Measurements from ENCODE around the gene CPOX.
"Not testable (repeated sequence)": the region's sequence is repeated elsewhere in the genome, so short reads cannot be mapped to it uniquely, and the experiment has no call there.

Gene CPOX

GRCh38 chr3:98593046-98593936 is at the start of gene CPOX:
Gene CPOX, minus strand, starts transcription at chr3:98593611. Its CDS starts 107 bp downstream, at chr3:98593504.
- H4K20me1 ChIP-seq (ENCODE audit: insufficient read depth, low read length): no peaks in the 10 kb centered on the region
- peak within 1 kb of the TSS; percentile 92 for H2AFZ ChIP-seq (ENCODE audit: low read length)
- H3K4me1 ChIP-seq (ENCODE audit: low read length): peaks cover 13% of the 10 kb centered on the region
- no peaks in the 10 kb centered on the region for H3K36me3 ChIP-seq (replicated peaks; ENCODE audit: insufficient read depth, low read length)
- H3F3A ChIP-seq (ENCODE audit: insufficient read depth, low read length): no peaks in the 10 kb centered on the region
- peaks cover 12% of the 10 kb centered on the region for H3K79me2 ChIP-seq (ENCODE audit: low read length)
- H3K9ac ChIP-seq (ENCODE audit: low read length): peak within 1 kb of the TSS; percentile 67
- no peaks in the 10 kb centered on the region for H3K27me3 ChIP-seq (replicated peaks; ENCODE audit: insufficient read depth, low read length)
- H3K4me2 ChIP-seq (ENCODE audit: low read depth, low read length): peak within 1 kb of the TSS; percentile 97
- no peaks in the 10 kb centered on the region for H3K9me2 ChIP-seq (replicated peaks; ENCODE audit: insufficient read depth, low read length)
- H3K9me3 ChIP-seq (replicated peaks; ENCODE audit: insufficient read depth, low read length): no peaks in the 10 kb centered on the region
- H3K4me3 ChIP-seq (ENCODE audit: low read length): peak within 1 kb of the TSS; percentile 91
- H3K27ac ChIP-seq (ENCODE audit: low read length): no peak within 1 kb of the TSS
- peak; percentile 90 for DNase-seq
- TF ChIP-seq CTCF (IDR thresholded peaks at IDR 0.05; ENCODE audit: low read length) (no peak), EZH2 (optimal IDR thresholded peaks at IDR 0.05; ENCODE audit: low read depth, low read length) (no peak), EZH2phosphoT487 (IDR thresholded peaks at IDR 0.05; ENCODE audit: low read length) (no peak)

- H3K79me2 ChIP-seq (ENCODE audit: low read length); H3K27me3 ChIP-seq (replicated peaks; ENCODE audit: insufficient read depth, low read length); H3K36me3 ChIP-seq (replicated peaks; ENCODE audit: insufficient read depth, low read length); H4K20me1 ChIP-seq (ENCODE audit: insufficient read depth, low read length); H3K9me3 ChIP-seq (replicated peaks; ENCODE audit: insufficient read depth, low read length); DNase-seq; H3K9me2 ChIP-seq (replicated peaks; ENCODE audit: insufficient read depth, low read length): not testable (repeated sequence)
- H3K4me3 ChIP-seq (ENCODE audit: low read length): 0 out of 2 replicates have a peak overlapping the region, but pooled peaks have one; percentile 12
- H2AFZ ChIP-seq (ENCODE audit: low read length): peak overlapping the region; percentile 49
- peaks cover 31% of the 10 kb centered on the region for H3K4me1 ChIP-seq (ENCODE audit: low read length)
- H3K27ac ChIP-seq (ENCODE audit: low read length): peak overlapping the region; percentile 67; the same call in 1 of the 2 replicates
- H3K9ac ChIP-seq (ENCODE audit: low read length): peak overlapping the region; percentile 24; the same call in 1 of the 2 replicates
- peaks cover 12% of the 10 kb centered on the region for H3F3A ChIP-seq (ENCODE audit: insufficient read depth, low read length)
- peak overlapping the region; percentile 47; the same call in 1 of the 2 replicates for H3K4me2 ChIP-seq (ENCODE audit: low read depth, low read length)
Observed at GRCh38 chr3:98642769-98643168, 49.4 kb upstream of the CPOX start.

GRCh38 chr3:98641756-98642155 is 48.3 kb upstream of the CPOX start:
- not testable (repeated sequence) for H3K79me2 ChIP-seq (ENCODE audit: low read length); H3K9me3 ChIP-seq (replicated peaks; ENCODE audit: insufficient read depth, low read length)

GRCh38 chr3:98638515-98638914 is 45.1 kb upstream of the CPOX start:
- H3K4me3 ChIP-seq (ENCODE audit: low read length); H3K27me3 ChIP-seq (replicated peaks; ENCODE audit: insufficient read depth, low read length); H3K9me3 ChIP-seq (replicated peaks; ENCODE audit: insufficient read depth, low read length); H3K9ac ChIP-seq (ENCODE audit: low read length); H2AFZ ChIP-seq (ENCODE audit: low read length); H3K9me2 ChIP-seq (replicated peaks; ENCODE audit: insufficient read depth, low read length); H3K27ac ChIP-seq (ENCODE audit: low read length); H3K4me2 ChIP-seq (ENCODE audit: low read depth, low read length); DNase-seq; H3K36me3 ChIP-seq (replicated peaks; ENCODE audit: insufficient read depth, low read length); H3K79me2 ChIP-seq (ENCODE audit: low read length); H4K20me1 ChIP-seq (ENCODE audit: insufficient read depth, low read length): not testable (repeated sequence)
- Histone ChIP-seq H3F3A (ENCODE audit: insufficient read depth, low read length) (peaks cover 12% of the 10 kb centered on the region), H3K4me1 (ENCODE audit: low read length) (peaks cover 15% of the 10 kb centered on the region)

More at GRCh38 chr3:98641756-98642155, 48.3 kb upstream of the CPOX start:
- not testable (repeated sequence) for H4K20me1 ChIP-seq (ENCODE audit: insufficient read depth, low read length); H3K9ac ChIP-seq (ENCODE audit: low read length); H3K4me2 ChIP-seq (ENCODE audit: low read depth, low read length); H3K27me3 ChIP-seq (replicated peaks; ENCODE audit: insufficient read depth, low read length); H3K4me3 ChIP-seq (ENCODE audit: low read length); H3K27ac ChIP-seq (ENCODE audit: low read length); H3K36me3 ChIP-seq (replicated peaks; ENCODE audit: insufficient read depth, low read length); H2AFZ ChIP-seq (ENCODE audit: low read length); DNase-seq; H3K9me2 ChIP-seq (replicated peaks; ENCODE audit: insufficient read depth, low read length)
- H3F3A ChIP-seq (ENCODE audit: insufficient read depth, low read length): peaks cover 12% of the 10 kb centered on the region
- peaks cover 31% of the 10 kb centered on the region for H3K4me1 ChIP-seq (ENCODE audit: low read length)
